NCI-H2107 (cell line): ENCODE results near the gene PRSS48.
"Not testable (repeated sequence)": the region's sequence is repeated elsewhere in the genome, so short reads cannot be mapped to it uniquely, and the experiment has no call there.

Experiments used
- DNase-seq: peaks from one replicate; lab custom pipeline; 2025; lab: John Stamatoyannopoulos, UW

The PRSS48 gene

DNA sequence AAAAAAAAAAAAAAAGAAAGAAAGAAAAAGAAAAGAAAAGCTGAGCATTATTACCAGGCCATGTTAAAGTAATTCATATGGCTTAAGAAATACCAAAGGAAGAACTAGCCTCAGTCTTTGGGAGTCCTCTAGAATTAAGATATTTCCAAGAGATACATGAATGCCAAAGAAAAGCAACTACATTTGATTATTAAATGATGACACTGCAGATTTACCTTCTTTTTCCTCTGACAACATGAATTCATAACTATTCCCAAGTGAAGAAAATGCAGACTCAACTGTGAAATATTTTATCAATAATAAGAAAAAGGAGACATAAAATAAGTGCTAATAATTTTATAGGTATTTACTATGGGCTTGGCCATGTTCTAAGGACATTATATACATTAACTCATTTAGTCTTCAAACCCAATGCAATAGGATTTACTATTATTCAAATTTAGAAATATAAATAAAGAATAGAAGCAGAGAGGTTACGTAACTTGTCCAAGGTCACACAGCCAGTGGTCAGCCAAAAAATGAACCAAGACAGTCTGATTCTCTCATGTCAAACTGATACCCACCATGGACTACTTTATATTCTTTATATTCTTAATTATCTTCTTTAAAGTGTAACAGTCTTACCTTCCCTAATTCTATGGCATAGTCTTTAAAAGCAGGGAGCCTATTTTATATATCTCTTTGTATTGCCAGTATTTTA lies 41.5 kb downstream of the PRSS48 start:
- DNase-seq: no peak

DNA sequence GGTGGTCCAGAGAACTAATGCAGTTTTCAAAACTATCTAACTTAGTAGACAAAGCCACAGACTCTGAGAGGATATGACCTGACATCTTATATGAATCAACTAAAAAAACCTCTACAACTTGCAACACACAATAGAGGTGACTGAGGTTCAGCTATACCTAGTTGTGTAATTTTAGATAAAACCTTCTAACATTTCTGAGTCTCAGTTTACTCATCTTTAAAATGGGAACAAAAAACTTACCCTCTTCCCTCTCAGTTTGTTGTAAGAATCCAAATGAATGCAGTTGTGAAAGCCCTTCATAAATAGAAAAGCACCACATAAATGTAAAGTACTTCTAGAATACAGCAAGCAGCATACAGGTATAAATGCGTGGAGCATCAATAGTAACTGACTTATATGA lies 42.5 kb downstream of the PRSS48 start:
- no peak for DNase-seq

DNA sequence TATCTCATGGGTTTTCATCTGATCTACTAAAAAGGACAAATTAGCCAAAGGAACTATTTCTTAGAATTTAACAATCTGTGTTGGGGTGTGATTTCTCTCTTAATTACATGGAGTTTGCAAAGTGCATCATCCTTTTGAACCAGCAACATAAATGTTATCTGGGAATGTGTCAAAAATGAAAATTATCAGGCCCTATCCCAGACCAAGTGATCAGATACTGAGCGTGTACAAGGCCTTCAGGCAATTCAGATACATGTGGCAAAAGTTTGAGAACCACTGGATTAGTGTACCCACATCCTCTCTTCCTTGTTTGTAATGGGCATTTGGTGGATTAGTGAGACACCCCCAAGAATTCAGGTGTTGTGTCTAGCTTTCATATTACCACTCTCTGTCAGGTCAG lies 44.6 kb downstream of the PRSS48 start:
- DNase-seq: no peak

DNA sequence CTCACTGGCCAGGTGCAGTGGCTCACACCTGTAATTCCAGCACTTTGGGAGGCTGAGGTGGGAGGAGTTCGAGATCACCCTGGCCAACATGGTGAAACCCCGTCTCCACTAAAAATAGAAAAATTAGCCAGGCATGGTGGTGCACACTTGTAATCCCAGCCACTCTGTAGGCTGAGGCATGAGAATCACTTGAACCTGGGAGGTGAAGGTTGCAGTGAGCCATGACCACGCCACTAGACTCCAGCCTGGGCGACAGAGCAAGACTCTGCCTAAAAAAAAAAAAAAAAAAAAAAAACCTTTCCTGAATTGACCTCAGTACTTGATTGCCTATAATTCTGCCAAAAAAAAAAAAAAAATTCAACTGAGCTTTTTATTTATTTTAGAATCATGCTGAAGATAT lies 45.2 kb downstream of the PRSS48 start:
- not testable (repeated sequence) for DNase-seq

DNA sequence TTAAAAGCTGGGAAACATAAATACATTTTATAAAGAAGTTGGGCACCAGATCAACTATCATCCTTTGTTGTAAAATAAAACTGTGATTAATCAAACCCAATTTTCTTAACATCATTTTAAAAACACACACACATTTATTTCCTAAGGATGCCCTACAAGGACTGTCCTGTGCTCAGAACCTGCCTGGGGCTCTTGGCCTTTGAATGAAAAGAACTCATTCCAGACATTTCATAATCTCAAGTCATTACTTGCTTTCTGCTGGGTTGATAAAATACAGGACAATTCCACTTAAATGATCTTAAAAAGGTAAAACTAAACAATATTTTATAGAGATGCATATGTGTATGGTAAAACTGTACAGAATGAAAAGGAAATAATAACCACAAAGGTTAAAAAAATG lies 45.6 kb downstream of the PRSS48 start:
- no peak for DNase-seq

DNA sequence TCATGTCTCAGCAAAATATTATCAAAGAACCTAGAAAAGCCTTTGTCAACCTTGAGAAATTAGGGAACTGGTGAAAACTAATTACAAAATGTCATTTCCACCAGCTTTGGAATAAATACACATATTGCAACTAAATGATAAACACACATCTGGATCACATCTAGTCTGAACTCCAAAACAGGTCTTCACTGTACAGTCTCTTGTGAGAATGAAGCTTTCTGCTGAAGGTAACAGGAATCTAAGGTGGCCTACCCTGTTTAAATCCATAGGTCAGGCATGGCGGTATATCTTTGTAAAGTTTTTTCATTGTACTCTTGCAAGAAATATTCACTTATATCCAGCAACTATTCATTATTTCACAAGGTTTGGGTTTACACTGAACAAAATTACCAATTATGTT lies 46.7 kb downstream of the PRSS48 start:
- no peak for DNase-seq

DNA sequence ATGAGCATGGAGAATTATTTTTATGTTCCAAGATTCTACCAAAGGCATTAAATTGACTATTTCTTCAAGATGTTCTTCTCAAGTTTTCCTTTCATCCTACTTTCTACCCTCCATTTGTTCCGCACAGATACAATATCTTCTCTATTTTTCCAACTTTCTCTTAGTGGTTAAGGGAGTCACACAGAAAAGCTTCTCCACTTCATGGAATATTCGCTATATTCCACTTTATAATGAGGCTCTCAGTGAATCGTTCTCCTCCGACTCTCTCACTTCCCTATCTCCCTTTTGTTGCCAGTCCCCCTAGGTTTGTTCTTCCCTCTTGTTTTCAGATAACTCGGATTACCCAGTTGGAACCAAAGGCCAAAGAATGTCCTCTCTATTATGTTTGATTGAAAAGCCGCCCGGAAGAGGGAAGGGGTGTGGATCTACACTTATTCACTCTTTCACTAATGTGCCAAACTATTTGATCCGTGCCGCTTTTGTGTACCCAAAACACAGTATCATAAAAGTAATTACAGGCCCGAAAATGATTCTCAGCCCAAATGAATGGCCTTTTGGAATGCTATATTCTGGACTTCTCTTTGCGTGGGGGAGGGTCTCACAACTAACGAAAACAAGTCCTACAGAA lies 47.3 kb downstream of the PRSS48 start:
- no peak for DNase-seq

DNA sequence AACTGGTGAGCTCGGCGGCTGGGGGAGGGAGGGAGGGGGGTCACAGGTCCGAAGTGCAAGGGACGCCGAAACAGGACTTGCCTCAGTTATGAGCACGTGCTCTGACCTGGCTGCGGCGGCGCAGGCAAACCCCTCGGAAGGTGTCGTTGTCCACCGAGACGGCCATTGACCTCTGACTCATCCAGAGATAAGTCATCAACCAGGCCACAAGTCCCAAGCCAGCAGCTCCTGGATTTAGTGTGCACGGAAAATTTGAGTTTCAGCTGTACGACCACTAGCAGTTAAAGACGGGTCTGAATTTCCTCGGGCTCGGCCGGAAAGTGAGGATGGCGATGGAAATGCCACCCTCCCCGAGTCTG lies 47.8 kb downstream of the PRSS48 start:
- DNase-seq: no peak

DNA sequence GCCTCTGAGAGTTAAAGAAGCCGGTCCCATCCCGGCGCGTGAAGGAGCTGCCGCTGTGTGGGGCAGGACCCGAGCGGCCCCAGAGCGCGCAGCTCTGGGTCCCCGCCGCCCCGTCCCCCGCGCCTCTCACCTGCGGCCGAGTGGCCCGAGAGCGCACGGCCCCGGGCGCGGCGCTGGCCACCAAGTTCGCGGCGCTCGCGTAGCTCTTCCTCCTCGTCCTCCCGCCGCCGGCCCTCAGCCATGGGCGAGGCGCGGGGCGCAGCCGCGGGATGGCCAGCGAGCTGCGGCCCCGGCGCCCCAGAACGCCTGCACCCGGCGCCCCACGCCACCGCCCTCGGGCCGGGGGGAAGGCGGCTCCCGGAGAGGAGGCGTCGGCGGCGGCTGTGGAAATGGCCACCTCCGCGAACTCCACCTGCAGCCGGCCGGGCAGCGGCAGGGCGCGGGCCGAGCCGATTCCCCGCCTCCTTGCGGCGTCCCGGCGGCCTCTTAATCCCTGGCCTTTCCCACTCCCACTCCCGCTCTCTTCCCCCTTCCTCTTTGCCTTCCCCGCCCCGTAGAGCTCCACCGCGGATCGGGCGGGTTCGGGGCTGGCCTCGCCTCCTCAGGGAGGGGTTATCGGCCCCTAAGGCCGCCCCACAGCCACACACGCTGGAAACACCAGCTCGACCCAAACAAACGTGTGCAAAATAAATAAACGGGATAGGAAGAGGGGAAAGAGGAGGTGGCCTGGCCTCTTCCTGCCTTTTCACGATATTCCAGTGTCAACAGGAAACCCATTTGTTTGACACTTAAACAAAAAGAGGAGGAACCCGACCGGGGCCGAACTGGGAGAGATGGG lies 48.4 kb downstream of the PRSS48 start, which contains the start of gene SH3D19:
Gene SH3D19 (minus strand): TSS at position 495 of the 838 bp plus-strand sequence. CDS start 253 bp downstream, at position 242.
- no peak for DNase-seq

DNA sequence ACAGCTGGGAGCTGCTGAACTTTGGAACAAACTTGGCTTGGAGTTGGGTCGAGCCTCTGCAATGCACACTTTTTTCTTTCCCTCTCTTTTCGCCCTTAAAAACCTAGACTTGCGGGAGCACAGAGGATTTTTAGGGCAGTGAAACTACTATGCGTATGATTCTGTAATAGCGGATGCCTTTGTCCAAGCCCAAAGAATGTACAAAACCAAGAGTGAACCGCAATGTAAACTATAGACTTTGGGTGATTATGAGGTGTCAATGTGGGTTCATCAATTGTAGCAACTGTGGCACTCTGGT lies 48.9 kb downstream of the PRSS48 start:
- no peak for DNase-seq

DNA sequence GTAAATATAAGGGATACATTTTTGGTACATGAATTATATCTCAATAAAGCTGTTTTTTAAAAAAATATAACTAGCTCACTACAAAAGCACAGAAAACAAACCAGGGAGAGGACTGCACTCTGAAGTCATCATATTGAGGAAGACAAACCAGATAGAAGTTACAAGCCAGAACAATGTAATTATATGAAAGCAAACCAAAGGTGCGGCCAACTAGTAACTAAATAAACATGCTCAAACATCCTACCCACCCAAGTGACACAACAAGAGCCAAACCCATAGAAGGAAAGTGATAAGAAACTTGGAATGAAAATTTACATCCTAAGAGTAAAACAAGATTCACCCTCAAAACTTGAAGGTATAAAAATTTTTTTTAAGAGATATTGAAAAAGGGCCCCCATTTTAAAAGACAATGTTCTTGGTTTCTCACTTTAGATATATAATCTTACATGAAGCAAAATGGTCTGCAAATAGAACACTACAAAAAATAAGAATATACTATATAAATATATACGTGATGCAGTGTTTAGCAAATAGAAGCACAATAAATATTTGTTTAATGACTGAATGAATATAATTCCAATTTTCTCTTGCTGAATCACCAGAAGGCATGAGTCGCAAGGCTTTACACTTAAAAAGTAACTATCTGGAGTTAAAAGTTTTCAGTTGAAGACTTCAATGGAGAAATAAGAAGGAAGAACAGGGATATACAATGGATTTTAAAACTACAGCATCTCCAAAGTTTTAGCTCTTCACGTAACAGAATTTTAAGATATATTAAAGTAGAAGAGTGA lies 52.5 kb downstream of the PRSS48 start:
- DNase-seq: no peak

DNA sequence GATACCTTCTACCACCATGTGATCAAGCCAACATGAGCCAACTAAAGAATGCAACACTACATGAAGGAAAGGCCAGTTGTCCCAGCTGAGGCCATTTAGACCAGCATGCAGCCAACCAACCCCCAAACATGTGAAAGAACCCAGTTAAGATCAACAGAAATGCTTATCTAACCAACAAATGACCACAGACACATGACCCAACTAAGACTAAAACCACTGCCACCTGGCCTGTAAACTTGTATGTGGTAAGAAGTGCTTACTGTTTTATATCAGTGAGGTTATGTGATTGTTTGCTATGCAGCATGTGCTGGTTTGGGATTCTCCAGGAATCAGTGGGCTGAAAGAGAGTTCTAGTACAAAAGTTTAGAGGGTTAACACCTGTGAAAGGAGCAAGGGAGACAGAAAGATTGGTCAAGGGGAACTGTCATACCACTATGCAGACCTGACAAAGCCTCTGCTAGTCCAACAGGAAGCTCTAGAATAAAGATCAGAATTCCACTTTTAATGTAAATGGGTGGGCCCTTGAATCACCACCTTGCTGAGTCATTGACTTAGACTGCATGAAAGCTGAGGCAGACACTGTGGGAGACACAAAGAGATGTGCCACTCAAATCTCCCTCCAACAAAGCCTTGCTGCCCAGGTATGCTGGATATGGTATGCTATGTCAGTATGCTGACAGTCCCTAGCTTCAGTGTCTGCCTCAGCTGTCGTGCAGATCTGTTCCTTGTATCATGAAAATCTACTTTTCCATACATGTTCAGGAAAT lies 54.5 kb downstream of the PRSS48 start:
- no peak for DNase-seq

DNA sequence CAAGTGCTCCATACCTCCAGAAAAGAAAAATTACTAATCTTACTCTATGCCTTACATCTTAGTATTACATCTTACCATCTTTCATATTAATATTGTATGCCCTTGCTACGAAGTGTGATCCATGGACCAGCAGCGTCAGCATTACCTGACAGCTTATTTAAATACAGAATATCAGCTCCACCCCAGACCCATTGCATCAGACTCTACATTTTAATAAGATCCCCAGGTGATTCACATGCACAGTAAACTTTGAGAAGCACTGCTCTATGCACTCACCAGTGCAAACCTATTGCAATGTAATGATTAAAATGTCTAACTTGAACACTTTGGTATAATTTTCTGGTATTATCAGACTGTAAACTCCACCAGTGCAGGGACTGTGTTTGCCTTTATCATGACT lies 62.5 kb downstream of the PRSS48 start:
- DNase-seq: no peak

DNA sequence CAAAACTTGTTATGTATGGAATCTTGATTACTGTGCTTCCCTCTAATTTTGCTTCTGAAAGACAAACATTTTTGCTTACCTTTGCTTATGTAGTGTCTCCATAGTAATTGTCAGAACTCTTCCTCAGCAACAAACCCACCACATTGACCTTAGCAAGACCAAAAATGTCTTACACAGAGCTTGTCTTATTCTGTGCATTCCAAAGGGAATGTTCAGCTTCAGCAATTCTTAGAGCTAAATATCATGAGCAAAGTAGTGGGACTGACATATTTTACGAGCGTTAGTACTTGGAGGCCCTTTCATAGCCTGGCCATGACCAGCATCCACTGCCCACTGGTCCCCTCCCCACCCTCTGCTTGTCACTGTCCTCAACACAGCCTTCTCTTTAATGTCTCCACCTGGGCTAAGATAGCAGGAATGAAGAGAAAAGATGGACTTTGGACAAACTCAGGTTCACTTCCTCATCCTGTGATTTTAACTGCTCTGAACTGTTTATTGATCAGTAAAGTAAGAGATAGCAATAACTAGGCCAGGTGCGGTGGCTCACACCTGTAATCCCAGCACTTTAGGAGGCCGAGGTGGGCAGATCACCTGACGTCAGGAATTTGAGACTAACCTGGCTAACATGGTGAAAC lies 63.9 kb downstream of the PRSS48 start:
- DNase-seq: no peak
